Retinal pigment epithelial cell (primary cell): ENCODE results near the gene CHRNA9.
A peak's percentile ranks its signal among the peaks of the same experiment; 100 is the strongest.

Experiments used
- DNase-seq: peaks from one replicate; pipeline ENCODE4 v3.0.0-alpha.2; 2010; ENCODE audit warnings: low read depth
- H3K4me3 ChIP-seq: 2 replicates; pipeline ENCODE4 v1.5.1; 2011; ENCODE audit warnings: mild to moderate bottlenecking, low read length, control low read depth, moderate library complexity
- CTCF ChIP-seq: conservative IDR thresholded peaks from 2 replicates; pipeline ENCODE4 v1.5.1; 2011; ENCODE audit warnings: low read depth, low read length, control low read depth, inconsistent platforms

Gene CHRNA9

DNA sequence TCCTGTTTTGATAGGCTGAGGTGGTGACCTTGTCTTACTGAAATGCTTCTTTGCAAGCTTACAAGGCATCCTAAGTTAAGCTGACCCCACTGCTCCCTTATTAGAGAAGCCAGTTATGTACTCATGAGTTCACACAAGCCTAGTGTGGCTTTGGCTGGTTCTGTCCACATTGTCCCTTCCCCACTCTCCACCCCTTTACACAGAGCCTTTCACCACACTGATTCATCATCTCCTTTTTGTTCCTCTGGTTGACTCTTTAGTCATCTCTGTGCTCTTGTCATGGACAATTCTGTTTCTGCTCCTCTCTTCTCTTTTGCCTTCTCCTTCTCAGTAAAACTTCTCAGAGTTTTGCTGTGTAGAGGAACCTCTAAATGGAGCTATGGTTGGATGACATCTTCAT lies 4.9 kb downstream of the CHRNA9 start:
- no peak overlapping the region for H3K4me3 ChIP-seq
- DNase-seq, result no peak
- no peak for TF ChIP-seq CTCF

DNA sequence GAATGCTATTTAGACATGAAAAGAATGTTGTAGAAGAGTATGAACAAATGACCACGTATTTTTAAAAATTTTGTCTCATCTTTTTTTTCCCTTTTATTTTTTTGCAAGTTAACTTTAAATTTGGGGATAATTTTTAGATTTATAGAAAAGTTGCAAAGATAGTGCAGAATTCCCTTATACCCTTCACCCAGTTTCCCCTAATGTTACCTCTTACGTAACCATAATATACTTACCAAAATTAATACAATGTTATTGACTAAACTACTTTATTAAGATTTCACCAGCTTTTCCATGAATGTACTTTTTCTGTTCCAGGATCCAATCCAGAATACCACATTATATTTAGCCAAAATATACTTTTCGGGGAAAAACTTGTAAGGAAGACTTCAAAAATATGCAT lies 12.3 kb downstream of the CHRNA9 start:
- H3K4me3 ChIP-seq, result no peak overlapping the region
- TF ChIP-seq CTCF, result no peak
- DNase-seq, result no peak

- no peak for TF ChIP-seq CTCF
- no peak for DNase-seq
- no peak overlapping the region for H3K4me3 ChIP-seq
Measured at GRCh38 chr4:40348000-40348399, 12.9 kb downstream of the CHRNA9 start.

- no peak for TF ChIP-seq CTCF
- peak; percentile 12 for DNase-seq
- no peak overlapping the region for H3K4me3 ChIP-seq
Measured at GRCh38 chr4:40349561-40350198, 14.5 kb downstream of the CHRNA9 start.

- DNase-seq, result no peak
- no peak overlapping the region for H3K4me3 ChIP-seq
- TF ChIP-seq CTCF, result no peak
Measured at GRCh38 chr4:40350627-40351227, 15.6 kb downstream of the CHRNA9 start.

GRCh38 chr4:40354158-40354557 lies 19.0 kb downstream of the CHRNA9 start:
- TF ChIP-seq CTCF, result no peak
- no peak for DNase-seq
- H3K4me3 ChIP-seq, result no peak overlapping the region

- TF ChIP-seq CTCF, result no peak
- no peak for DNase-seq
- H3K4me3 ChIP-seq, result no peak overlapping the region
Measured at GRCh38 chr4:40355131-40355530, 20.0 kb downstream of the CHRNA9 start.
